Skin of body (tissue), 2 donors: ENCODE measurements around the gene IGFLR1. TPM values are rescaled to one million over a fixed set of nuclear protein-coding genes. Genes with fewer than 3 reads are reported as not detected.
"Not testable (repeated sequence)": the region's sequence is repeated elsewhere in the genome, so short reads cannot be mapped to it uniquely, and the experiment has no call there.

Experiments
- DNase-seq: peaks from one replicate; lab custom pipeline; 2025; lab: John Stamatoyannopoulos, UW
- total RNA-seq: library from RNA; depleted of rRNA; stranded (reverse); fragments of >200 nt; gene quantifications from one replicate; pipeline ENCODE4 v1.2.3, GENCODE V29; 2014

The IGFLR1 gene
- total RNA-seq, 1 donor from 2014 or later: 1.2 TPM

DNA sequence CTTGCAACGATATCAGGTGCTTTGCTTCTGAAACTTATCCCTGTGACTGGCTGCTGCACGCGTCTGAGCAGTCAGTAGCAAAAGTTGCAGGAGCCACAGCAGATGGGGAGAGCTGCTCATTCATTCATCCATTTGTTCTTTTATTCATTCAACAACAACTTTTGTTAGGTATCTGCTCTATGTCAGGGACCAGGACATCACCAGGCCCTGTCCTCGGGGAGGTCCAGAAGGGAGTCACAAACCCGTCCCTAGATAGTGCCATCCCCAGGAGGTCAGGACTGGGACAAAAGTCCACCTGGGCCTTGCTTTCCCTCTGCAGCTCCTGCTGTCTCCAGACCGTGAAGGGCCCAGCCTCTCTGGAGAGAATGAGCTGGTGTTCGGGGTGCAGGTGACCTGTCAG is 35.7 kb upstream of the IGFLR1 start:
- DNase-seq: no peak

GRCh38 chr19:35777086-35777841 is 35.0 kb upstream of the IGFLR1 start:
- no peak for DNase-seq

DNA sequence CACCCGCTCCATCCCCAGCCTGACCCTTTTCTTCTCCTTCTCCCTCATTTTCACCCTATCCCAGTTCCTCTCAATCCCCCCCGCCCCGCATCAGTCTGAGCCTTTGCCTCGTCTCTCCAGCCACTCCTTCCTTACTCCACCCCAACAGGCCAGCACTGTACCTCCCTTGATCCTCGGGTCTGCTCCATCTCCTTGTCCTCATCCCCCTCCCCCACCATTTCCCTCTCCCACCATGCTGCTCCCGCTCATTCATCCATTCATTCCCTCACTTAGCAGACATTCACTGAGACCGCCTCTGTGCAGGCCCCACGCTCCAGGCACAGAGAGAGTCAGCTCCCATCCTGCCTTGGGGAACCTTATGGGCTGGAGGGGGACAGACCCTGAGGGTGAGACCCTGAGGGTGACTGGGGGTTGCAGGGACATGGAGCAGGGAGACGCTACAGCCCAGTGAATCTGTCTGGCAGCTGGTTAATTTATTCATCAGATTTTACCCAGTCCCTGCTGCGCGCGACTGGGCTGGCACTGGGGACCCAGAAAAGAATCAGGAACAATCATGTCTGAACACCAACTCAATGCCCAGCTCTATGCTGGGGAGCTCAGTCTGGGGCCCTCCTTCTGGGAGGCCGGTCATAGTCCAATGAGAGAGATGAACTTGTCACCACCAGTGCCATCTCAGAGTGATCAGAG is 34.0 kb upstream of the IGFLR1 start:
- no peak for DNase-seq

DNA sequence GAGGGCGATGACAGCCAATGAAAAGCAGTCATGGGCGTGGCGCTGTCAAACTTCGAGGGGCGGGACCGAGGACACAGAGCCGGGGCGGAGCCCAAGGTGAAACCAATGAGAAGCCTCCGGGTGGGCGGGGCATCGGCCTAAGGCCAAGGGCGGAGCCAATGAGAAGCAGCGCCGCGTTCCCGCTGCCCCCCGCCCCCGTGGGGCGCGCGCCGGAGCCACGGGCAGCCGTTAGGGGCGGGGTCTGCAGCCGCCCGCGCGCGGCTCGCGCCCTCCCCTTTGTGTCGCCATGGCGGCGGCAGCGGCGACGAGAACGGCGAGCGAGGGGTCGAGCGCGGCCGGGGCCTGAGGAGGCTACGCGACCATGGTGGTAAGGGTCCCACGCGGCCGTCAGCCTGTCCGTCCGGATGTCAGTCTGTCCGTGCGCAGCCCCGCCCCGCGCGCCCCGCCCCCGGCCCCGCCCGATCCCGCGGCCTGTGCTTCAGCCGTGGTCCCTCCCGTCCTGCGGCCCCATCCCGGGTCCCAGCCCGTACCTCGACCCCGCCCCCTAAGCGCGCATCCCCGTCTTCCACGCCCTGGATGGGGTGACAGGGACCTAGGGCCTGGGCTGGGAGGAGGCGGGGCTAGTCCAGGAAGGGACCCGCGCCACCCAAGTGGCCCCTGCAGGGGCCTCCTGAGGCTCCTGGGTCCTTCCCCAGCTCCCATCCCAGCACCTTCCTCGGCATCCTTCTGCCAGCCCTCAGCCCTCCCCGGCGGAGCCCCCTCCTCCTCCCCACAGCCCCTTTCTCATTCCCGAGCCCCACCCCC is 33.2 kb upstream of the IGFLR1 start, which contains the start of gene ARHGAP33:
Gene ARHGAP33 (plus strand): TSS at position 267 of the 804 bp plus-strand sequence. CDS start 95 bp downstream, at position 362.
- peak; percentile 93 for DNase-seq

DNA sequence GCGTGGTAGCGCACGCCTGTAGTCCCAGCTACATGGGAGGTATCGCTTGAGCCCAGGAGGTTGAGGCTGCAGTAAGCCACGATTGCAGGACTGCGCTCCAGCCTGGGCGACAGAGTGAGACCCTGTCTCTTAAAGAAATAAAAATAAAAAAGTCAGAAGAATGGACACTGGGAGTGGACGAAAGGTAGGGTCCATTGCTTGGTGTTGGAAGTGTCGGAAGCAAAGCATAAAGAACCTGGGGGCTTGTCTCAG is 32.7 kb upstream of the IGFLR1 start:
- DNase-seq: no peak

- no peak for DNase-seq
Measured at GRCh38 chr19:35774274-35775045, 32.2 kb upstream of the IGFLR1 start.

- no peak for DNase-seq
Measured at GRCh38 chr19:35773020-35773806, 31.0 kb upstream of the IGFLR1 start.

GRCh38 chr19:35772362-35772761 is 30.1 kb upstream of the IGFLR1 start:
- not testable (repeated sequence) for DNase-seq

GRCh38 chr19:35768082-35768421 is 25.8 kb upstream of the IGFLR1 start:
- DNase-seq: no peak

GRCh38 chr19:35767288-35768081 is 25.2 kb upstream of the IGFLR1 start:
- no peak for DNase-seq

DNA sequence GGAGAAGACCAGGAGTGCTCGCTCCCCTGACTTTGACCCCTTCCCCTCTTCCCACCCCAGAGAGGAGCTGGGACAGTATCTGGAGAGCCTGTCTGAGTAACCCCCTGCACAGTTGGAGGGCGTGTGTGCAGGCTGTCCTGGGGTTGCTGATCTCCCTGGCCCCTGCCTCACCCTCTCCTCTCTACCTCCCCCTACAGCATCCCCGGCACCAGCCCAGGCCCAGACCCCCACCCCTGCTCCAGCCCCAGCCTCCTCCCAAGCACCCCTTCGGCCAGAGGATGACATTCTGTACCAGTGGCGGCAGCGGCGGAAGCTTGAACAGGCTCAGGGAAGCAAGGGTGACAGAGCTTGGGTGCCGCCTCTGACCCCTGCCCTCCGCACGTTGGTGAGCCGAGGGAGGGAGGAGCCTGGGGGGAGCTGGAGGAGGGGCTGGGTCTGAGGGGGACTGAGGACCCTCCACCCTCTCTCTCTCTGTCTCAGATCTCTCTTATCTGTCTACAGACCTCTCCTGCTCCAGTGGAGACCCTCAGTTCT is 24.4 kb upstream of the IGFLR1 start:
- no peak for DNase-seq

GRCh38 chr19:35764432-35765315 is 22.4 kb upstream of the IGFLR1 start:
- no peak for DNase-seq

GRCh38 chr19:35760711-35761349 is 18.6 kb upstream of the IGFLR1 start:
- DNase-seq: no peak

DNA sequence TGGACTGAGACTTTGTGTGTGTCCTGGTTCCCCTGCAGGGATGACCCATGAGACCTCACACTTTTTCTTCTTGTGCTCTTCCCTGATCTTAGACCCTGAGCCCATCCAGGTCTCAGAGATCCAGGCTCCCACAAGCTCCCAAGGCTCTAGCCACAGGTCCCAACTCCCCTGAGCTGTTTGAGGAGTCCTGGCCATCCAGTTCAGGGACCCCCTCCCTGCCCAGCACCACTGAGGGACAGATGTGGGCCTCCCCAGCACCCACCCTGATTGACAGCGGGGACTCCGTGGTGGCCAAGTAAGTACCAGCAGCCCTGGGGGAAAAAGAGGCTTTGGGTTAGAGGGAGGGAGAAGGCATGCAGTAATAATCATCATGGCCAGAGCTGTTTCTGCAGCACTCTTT is 17.4 kb upstream of the IGFLR1 start:
- DNase-seq: no peak

GRCh38 chr19:35757749-35758608 is 15.7 kb upstream of the IGFLR1 start, which contains the start of gene PROSER3:
TSS of gene PROSER3 (plus strand) at chr19:35758176. CDS start at chr19:35758216, 40 bp downstream.
- DNase-seq: peak; percentile 100

- DNase-seq: peak; percentile 89
Measured at GRCh38 chr19:35757231-35757748, 15.0 kb upstream of the IGFLR1 start.
